ENCODE results near the gene WDFY2. TPM values are rescaled to one million over a fixed set of nuclear protein-coding genes. Genes with fewer than 3 reads are reported as not detected.

WDFY2 gene
- total and polyA plus RNA-seq, 2 of the 13 experiments (the other 11 are each of a cell fraction or from before 2014, with no cell fraction given): 22.6 to 27.0 TPM

DNA sequence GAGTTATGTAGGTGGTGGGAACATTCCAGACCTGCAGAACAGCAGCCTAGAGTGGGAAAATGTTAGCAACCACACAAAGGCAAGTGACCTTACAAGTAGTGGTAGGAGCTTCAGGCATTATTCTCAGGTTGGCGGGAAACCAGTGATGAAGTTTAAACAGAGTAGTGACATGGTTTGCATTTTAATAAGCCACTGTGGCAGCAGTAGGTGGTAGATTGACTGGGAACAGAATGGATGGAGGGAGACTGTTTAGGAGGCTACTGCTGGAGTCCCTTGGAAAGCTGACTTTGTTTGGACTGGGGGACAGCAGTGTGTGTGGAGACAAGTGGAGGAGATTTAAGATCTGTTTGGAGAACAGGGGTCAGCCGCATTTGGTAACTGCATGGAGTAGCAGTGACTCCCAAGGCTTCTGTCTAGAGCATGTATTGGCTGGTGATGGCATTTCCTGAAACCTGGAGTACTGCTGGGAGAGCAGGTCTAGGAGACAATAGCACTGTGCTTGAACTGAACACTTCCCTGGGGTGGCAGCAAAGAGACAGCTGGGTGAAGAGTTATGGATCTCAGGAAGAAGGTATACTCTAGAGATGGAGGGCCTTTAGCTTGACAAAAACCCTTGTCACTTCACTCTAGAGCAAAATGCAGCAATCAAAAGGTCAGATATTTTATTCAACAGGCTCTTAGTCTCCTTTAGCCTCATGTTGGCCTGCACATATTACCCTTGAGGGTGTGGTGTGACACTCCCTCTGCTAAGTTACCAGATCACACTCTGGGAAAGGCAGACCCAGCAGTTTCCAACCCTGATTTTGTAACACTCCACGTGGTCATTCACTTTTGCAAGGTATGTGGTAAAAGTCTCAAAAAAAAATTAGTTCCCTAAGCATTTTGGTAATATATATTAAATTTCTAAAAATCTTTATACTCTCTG is 149.4 kb downstream of the WDFY2 start (continued):
- no peak for TF ChIP-seq DR1 (CRISPR knock-in tag; IDR thresholded peaks at IDR 0.05)

DNA sequence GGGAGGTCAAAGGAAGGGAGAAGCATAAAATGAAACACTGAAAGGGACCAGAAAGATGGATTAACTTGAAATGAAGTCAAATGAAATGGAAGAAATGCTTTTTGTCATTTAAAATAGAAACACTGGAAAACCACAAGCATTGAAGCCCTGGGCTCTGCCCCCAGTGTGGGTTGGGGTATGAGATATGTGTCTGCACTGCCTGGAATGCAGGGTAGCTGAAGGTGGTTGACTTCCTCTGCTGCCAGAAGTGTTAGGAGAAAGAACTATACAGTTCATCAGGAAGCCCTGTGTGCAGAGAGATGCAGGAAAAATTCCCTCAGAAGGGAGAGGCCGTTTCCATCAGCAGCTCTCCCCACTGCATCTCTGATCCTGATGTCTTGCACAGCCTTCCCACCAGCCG is 150.5 kb downstream of the WDFY2 start:
- Histone ChIP-seq H3K27ac (ENCODE audit: extremely low read length, insufficient read depth, low read length) (no peak overlapping the region), H3K4me2 (ENCODE audit: low read depth, low read length) (no peak overlapping the region), H3K9ac (ENCODE audit: insufficient read depth, low read depth, low read length) (no peak overlapping the region), H3K36me3 (replicated peaks in 1 of 2; ENCODE audit: control insufficient read depth in 1 of 2, insufficient read depth in 2 of 2, low read length in 2 of 2) (peaks cover 13 to 58% of the 10 kb centered on the region in 2 experiments; a peak in 4 of 5 replicates), H3K79me2 (ENCODE audit: insufficient read depth, low read length) (no peaks in the 10 kb centered on the region), H3K4me1 (ENCODE audit: insufficient read depth, low read length) (peaks cover 24% of the 10 kb centered on the region), H3K4me3 (replicated peaks in 1 of 3; ENCODE audit: insufficient read depth in 1 of 3, low read depth in 2 of 3, low read length in 3 of 3) (no peak overlapping the region), H3K27me3 (ENCODE audit: control insufficient read depth in 1 of 2, insufficient read depth in 2 of 2, low read length in 2 of 2) (no peaks in the 10 kb centered on the region), H2AFZ (ENCODE audit: low read length) (no peak overlapping the region), H3K9me3 (ENCODE audit: low read length) (no peaks in the 10 kb centered on the region), H4K20me1 (ENCODE audit: insufficient read depth, low read length) (no peaks in the 10 kb centered on the region)
- no peak for DNase-seq (ENCODE audit: low spot score)
- no TSS peak for BruUV-seq (replicated peaks)
- WGBS (ENCODE audit: low lambda C conversion rate): 83% methylated on average over 2 of the region's 2 CpGs
- in situ Hi-C loops (cut with HindIII; ENCODE audit: extremely low pct_ligation_motif_present, low pct_unique_long_range_greater_than_20kb): no loop called here
- FAIRE-seq: no peak
- TF ChIP-seq NFYC (CRISPR knock-in tag; IDR thresholded peaks at IDR 0.05) (no peak), RBM22 (optimal IDR thresholded peaks at IDR 0.05; ENCODE audit: low read length) (peak; percentile 56)
- CTCF ChIA-PET (ENCODE audit: low intra/inter-chr PET ratio, low total read pairs): no interaction called here
- ATAC-seq: no peak
- POLR2A ChIA-PET: no interaction called here
- intact Hi-C loops (cut with micrococcal nuclease; ENCODE audit: unreplicated experiment): loop anchor here (10.0 kb wide), 1 partner anchor 150 kb away; the partner anchor contains the start of gene WDFY2

DNA sequence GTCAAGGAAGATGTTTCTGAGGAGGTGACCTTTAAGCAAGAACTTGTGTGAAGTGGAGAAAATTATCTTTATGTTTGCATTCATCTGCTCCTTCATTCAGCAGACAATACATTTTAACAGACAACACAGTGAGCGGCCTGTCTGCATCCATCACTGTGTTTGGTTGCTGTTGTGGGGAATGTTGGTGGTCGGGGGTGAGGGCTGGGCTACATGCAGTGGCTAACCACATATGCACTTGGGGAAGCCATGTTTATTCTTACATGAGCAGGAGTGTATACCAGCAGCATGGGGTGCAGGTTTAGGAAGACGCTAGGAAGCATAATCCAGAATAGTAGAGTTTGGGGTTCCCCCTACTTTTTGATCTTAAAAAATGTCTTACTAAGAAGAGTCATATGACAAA is 153.3 kb downstream of the WDFY2 start:
- Histone ChIP-seq H3K4me2 (ENCODE audit: low read depth, low read length) (no peak overlapping the region), H4K20me1 (ENCODE audit: insufficient read depth, low read length) (no peaks in the 10 kb centered on the region), H2AFZ (ENCODE audit: low read length) (no peak overlapping the region), H3K79me2 (ENCODE audit: insufficient read depth, low read length) (no peaks in the 10 kb centered on the region), H3K9me3 (ENCODE audit: low read length) (no peaks in the 10 kb centered on the region), H3K36me3 (replicated peaks in 1 of 2; ENCODE audit: control insufficient read depth in 1 of 2, insufficient read depth in 2 of 2, low read length in 2 of 2) (peaks cover 11 to 65% of the 10 kb centered on the region in 2 experiments; a peak in 4 of 5 replicates), H3K27ac (ENCODE audit: extremely low read length, insufficient read depth, low read length) (no peak overlapping the region), H3K4me3 (replicated peaks in 1 of 3; ENCODE audit: insufficient read depth in 1 of 3, low read depth in 2 of 3, low read length in 3 of 3) (no peak overlapping the region), H3K27me3 (ENCODE audit: control insufficient read depth in 1 of 2, insufficient read depth in 2 of 2, low read length in 2 of 2) (no peaks in the 10 kb centered on the region), H3K4me1 (ENCODE audit: insufficient read depth, low read length) (peaks cover 13% of the 10 kb centered on the region), H3K9ac (ENCODE audit: insufficient read depth, low read depth, low read length) (no peak overlapping the region)
- FAIRE-seq (no peak), ATAC-seq (no peak), DNase-seq (ENCODE audit: low spot score) (no peak)
- ChIA-PET POLR2A (no interaction called here), CTCF (ENCODE audit: low intra/inter-chr PET ratio, low total read pairs) (no interaction called here)
- intact Hi-C loops (cut with micrococcal nuclease; ENCODE audit: unreplicated experiment): loop anchor here (10.0 kb wide), 1 partner anchor 153 kb away; the partner anchor contains the start of gene WDFY2
- WGBS (ENCODE audit: low lambda C conversion rate): 94% methylated on average over 3 of the region's 3 CpGs
- BruUV-seq (replicated peaks): no TSS peak
- in situ Hi-C loops (cut with HindIII; ENCODE audit: extremely low pct_ligation_motif_present, low pct_unique_long_range_greater_than_20kb): no loop called here
- TF ChIP-seq ADNP (CRISPR knock-in tag; IDR thresholded peaks at IDR 0.05): no peak
- TF ChIP-seq CEBPB (IDR thresholded peaks at IDR 0.05; ENCODE audit: borderline replicate concordance, low read depth, low read length): no peak
- TF ChIP-seq ZNF616 (CRISPR knock-in tag; IDR thresholded peaks at IDR 0.05; ENCODE audit: low read depth): no peak

Data from HepG2 (cell line).